GM12878 (cell line): ENCODE measurements around the gene PDE6A. TPM values are rescaled to one million over a fixed set of nuclear protein-coding genes. Genes with fewer than 3 reads are reported as not detected.

Experiments used
- ATAC-seq: fragments of 200-7000 bp; cut with Tn5 transposase; 3 replicates; pipeline ENCODE4 v1.9.1; 2020; ENCODE audit warnings: mild to moderate bottlenecking, moderate library complexity
- BruUV-seq: library from RNA; stranded (reverse); fragments of 400-500 nt; replicated peaks from 2 replicates; lab custom pipeline; 2021; lab: Mats Ljungman, UMichigan
- CTCF ChIA-PET: fragments of 300-600 bp; sonication (Branson Sonifier 250); formaldehyde crosslinking; extraction: SDS; loops from one replicate; lab custom pipeline; 2021; ENCODE audit warnings: inconsistent platforms; lab: Yijun Ruan, JAX
- POLR2A ChIA-PET: fragments of 350-600 bp; formaldehyde crosslinking; extraction: SDS; loops from one replicate; lab custom pipeline; 2021; ENCODE audit warnings: inconsistent platforms; lab: Charles Lee
- RAD21 ChIA-PET: fragments of 300-600 bp; sonication (Branson Sonifier 250); formaldehyde crosslinking; loops from one replicate; lab custom pipeline; 2023; ENCODE audit warnings: antibody characterized with exemption; ENCODE audit not compliant: unreplicated experiment; lab: Charles Lee
- SMC1A ChIA-PET: fragments of 300-600 bp; sonication (Branson Sonifier 250); formaldehyde crosslinking; loops from one replicate; lab custom pipeline; 2023; ENCODE audit not compliant: unreplicated experiment, uncharacterized antibody; lab: Charles Lee
- DNase-seq: peaks from one replicate; pipeline ENCODE4 v3.0.0-alpha.2; 2011; ENCODE audit warnings: low read depth, low spot score
- FAIRE-seq: peaks from 3 replicates; lab custom pipeline; 2011; peaks lifted over from hg19 to GRCh38; lab: Jason Lieb, UNC
- H2AFZ ChIP-seq: 2 replicates; pipeline ENCODE4 v1.6.0; 2011; ENCODE audit warnings: low read depth, low read length, control low read depth; ENCODE audit not compliant: control insufficient read depth
- H3K27ac ChIP-seq: 2 replicates; pipeline ENCODE4 v1.5.1; 2011; ENCODE audit warnings: control low read depth; ENCODE audit not compliant: control insufficient read depth, insufficient read depth
- H3K27me3 ChIP-seq, 2 experiments: replicated peaks in 1 of 2; 2 replicates each; pipeline versions ENCODE4 v1.6.0 to v1.6.1; 2011; ENCODE audit warnings: low read length in 1 of 2; ENCODE audit not compliant: control insufficient read depth in 2 of 2, insufficient read depth in 2 of 2
- H3K36me3 ChIP-seq, 2 experiments: 2 replicates each; pipeline ENCODE4 v1.5.1; 2011; ENCODE audit warnings: low read length in 1 of 2; ENCODE audit not compliant: control insufficient read depth in 2 of 2, insufficient read depth in 2 of 2
- H3K4me1 ChIP-seq: 2 replicates; pipeline ENCODE4 v1.6.1; 2011; ENCODE audit warnings: mild to moderate bottlenecking, low read length, moderate library complexity, mixed read lengths; ENCODE audit not compliant: control insufficient read depth, insufficient read depth
- H3K4me2 ChIP-seq: 2 replicates; pipeline ENCODE4 v1.6.0; 2011; ENCODE audit warnings: control low read depth; ENCODE audit not compliant: control insufficient read depth, insufficient read depth
- H3K4me3 ChIP-seq: fragments of 200-600 bp; sonication (generic); 2 replicates; pipeline ENCODE4 v1.5.1; 2016
- H3K79me2 ChIP-seq: 2 replicates; pipeline ENCODE4 v1.6.0; 2011; ENCODE audit warnings: low read length; ENCODE audit not compliant: control insufficient read depth, insufficient read depth
- H3K9ac ChIP-seq: 2 replicates; pipeline ENCODE4 v1.8.0; 2011; ENCODE audit warnings: low read length, control low read depth, mixed read lengths; ENCODE audit not compliant: control insufficient read depth, insufficient read depth
- H3K9me3 ChIP-seq: replicated peaks from 3 replicates; pipeline ENCODE4 v1.5.1; 2011; ENCODE audit warnings: mild to moderate bottlenecking, low read length; ENCODE audit not compliant: control insufficient read depth, insufficient read depth
- H4K20me1 ChIP-seq: 2 replicates; pipeline ENCODE4 v1.6.0; 2011; ENCODE audit not compliant: control insufficient read depth, insufficient read depth
- MEF2B ChIP-seq: fragments of 450-650 bp; IDR thresholded peaks from 2 replicates; pipeline ENCODE4 v1.6.1; 2018; ENCODE audit warnings: mild to moderate bottlenecking, moderate library complexity; ENCODE audit not compliant: partially characterized antibody, poor library complexity, severe bottlenecking
- PML ChIP-seq: IDR thresholded peaks from 2 replicates; pipeline ENCODE4 v1.6.1; 2012; ENCODE audit warnings: low read length, inconsistent platforms
- SMARCA5 ChIP-seq: fragments of 450-650 bp; IDR thresholded peaks from 2 replicates; pipeline ENCODE4 v1.6.1; 2017; ENCODE audit warnings: mild to moderate bottlenecking
- STAT3 ChIP-seq: IDR thresholded peaks from 2 replicates; pipeline ENCODE4 v1.6.1; 2011; ENCODE audit warnings: low read depth, low read length, improper control_type of control experiment
- WGBS: methylation state at CpG from one replicate; pipeline ENCODE4 v1.1.6; 2016; ENCODE audit warnings: low lambda C conversion rate; ENCODE audit not compliant: insufficient replicate concordance, insufficient coverage; ENCODE audit errors: missing lambda C conversion rate; 5-methylcytosine and 5-hydroxymethylcytosine counted together
- in situ Hi-C: fragments of 300-500 bp; cut with MboI; formaldehyde crosslinking; loops from 9 replicates; pipeline ENCODE4 v1.14.3; 2018; ENCODE audit warnings: mixed read lengths
- intact Hi-C: fragments of 100-400 bp; cut with micrococcal nuclease; formaldehyde crosslinking; loops from one replicate; pipeline ENCODE4 v1.14.2; 2022; ENCODE audit not compliant: unreplicated experiment
- polyA plus RNA-seq, 11 experiments: library from polyadenylated mRNA; depleted of rRNA in 4 of 11; unstranded in 6 of 11; stranded (reverse) in 5 of 11; fragments of >200 nt; fragmentation: Nextera tagmentation in 4 of 11; fragmentation: Illumina TruSeq in 1 of 11; extraction: Ambion mirVana in 4 of 11; extraction: Trizol in 1 of 11; gene quantifications; 1 replicate in 1 of 11; 2 replicates in 10 of 11; pipeline versions ENCODE4 v1.2.1 to v1.2.3, GENCODE V29; 2011 to 2016; ENCODE audit warnings: inconsistent platforms in 2 of 11, missing spikeins in 2 of 11, low read depth in 1 of 11
- total RNA-seq, 4 experiments: library from RNA; depleted of rRNA in 3 of 4; stranded (reverse); fragments of >200 nt in 3 of 4; fragmentation: Illumina TruSeq in 1 of 4; extraction: Trizol in 1 of 4; gene quantifications; 2 replicates each; pipeline versions ENCODE4 v1.2.1 to v1.2.3, GENCODE V29; 2013 to 2021
- TF ChIP-seq, protein P1 (sequence below): fragments of 450-650 bp; IDR thresholded peaks from 2 replicates; pipeline ENCODE4 v1.6.1; 2017; ENCODE audit warnings: antibody characterized with exemption, mild to moderate bottlenecking, moderate library complexity
- TF ChIP-seq, protein P2 (sequence below): fragments of 450-650 bp; IDR thresholded peaks from 2 replicates; pipeline ENCODE4 v1.6.1; 2016; ENCODE audit warnings: mild to moderate bottlenecking

PDE6A gene
- total and polyA plus RNA-seq, 10 of the 15 experiments (the other 5 are each of a cell fraction or from before 2014, with no cell fraction given), result 0.05 to 0.26 TPM; not detected in 8

DNA sequence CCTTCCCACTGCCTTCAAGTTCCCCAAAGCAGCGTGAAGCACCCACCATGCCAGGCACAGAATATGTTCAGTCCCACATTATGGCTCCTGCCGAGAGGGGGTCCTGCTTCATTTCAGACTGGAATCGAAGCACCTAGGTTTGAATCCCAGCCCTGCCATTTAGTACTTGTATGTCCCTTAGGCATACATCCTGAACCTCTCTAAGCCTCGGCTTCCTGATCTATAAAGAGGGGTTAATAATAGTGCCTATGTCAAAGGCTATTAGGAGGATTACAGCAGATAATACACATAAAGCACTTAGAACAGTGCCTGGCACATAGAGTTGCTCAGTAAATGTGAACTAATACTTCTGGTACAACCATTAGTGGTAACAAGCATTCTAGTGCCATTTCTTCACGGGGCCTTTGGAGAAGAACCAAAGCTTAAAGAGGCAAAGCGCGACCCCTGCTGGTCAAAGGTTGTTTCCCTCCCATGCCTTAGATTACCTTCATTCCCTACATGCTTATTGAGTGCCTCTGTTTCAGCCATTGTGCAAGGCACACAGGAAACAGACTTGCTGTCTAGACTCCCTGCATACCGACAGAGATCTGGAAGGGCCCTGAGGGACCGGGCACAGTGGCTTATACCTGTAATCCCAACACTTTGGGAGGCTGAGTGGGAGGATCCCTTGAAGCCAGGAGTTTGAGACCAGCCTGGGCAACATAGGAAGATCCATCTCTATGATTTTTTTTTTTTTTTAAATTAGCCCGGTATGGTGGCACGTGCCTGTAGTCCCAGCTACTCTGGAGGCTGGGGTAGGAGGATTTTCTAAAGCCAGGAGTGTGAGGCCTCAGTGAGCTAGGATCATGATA lies 116.2 kb downstream of the PDE6A start (continued):
- peak; percentile 35 for TF ChIP-seq MEF2B

GRCh38 chr5:149827546-149827945 lies 117.0 kb downstream of the PDE6A start:
- SMC1A ChIA-PET, result interaction anchor here (0.8 to 11.9 kb wide), 23 partner anchors 11 to 193 kb away, joined by 3 to 210 read pairs (median 7); no protein-coding TSS in a partner anchor
- ATAC-seq, result no peak
- H3K79me2 ChIP-seq, result no peaks in the 10 kb centered on the region; the same call in 1 of the 2 replicates
- in situ Hi-C loops, result loop anchor here (5.0 kb wide), 2 partner anchors 165 to 190 kb away; no protein-coding TSS in a partner anchor
- TF ChIP-seq, protein P1, sequence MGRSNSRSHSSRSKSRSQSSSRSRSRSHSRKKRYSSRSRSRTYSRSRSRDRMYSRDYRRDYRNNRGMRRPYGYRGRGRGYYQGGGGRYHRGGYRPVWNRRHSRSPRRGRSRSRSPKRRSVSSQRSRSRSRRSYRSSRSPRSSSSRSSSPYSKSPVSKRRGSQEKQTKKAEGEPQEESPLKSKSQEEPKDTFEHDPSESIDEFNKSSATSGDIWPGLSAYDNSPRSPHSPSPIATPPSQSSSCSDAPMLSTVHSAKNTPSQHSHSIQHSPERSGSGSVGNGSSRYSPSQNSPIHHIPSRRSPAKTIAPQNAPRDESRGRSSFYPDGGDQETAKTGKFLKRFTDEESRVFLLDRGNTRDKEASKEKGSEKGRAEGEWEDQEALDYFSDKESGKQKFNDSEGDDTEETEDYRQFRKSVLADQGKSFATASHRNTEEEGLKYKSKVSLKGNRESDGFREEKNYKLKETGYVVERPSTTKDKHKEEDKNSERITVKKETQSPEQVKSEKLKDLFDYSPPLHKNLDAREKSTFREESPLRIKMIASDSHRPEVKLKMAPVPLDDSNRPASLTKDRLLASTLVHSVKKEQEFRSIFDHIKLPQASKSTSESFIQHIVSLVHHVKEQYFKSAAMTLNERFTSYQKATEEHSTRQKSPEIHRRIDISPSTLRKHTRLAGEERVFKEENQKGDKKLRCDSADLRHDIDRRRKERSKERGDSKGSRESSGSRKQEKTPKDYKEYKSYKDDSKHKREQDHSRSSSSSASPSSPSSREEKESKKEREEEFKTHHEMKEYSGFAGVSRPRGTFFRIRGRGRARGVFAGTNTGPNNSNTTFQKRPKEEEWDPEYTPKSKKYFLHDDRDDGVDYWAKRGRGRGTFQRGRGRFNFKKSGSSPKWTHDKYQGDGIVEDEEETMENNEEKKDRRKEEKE, result no peak
- TF ChIP-seq, protein P2, sequence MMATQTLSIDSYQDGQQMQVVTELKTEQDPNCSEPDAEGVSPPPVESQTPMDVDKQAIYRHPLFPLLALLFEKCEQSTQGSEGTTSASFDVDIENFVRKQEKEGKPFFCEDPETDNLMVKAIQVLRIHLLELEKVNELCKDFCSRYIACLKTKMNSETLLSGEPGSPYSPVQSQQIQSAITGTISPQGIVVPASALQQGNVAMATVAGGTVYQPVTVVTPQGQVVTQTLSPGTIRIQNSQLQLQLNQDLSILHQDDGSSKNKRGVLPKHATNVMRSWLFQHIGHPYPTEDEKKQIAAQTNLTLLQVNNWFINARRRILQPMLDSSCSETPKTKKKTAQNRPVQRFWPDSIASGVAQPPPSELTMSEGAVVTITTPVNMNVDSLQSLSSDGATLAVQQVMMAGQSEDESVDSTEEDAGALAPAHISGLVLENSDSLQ, result no peak
- no peak for TF ChIP-seq STAT3
- no peak for TF ChIP-seq PML
- no peak for TF ChIP-seq SMARCA5
- TF ChIP-seq, all 136 proteins: peak for 0
- no peak overlapping the region for H2AFZ ChIP-seq
- POLR2A ChIA-PET, result interaction anchor here (0.8 to 6.6 kb wide), 6 partner anchors 11 to 161 kb away, joined by 3 to 70 read pairs (median 4); partner anchors contain the start of gene PPARGC1B
- RAD21 ChIA-PET, result interaction anchor here (0.7 to 12.6 kb wide), 18 partner anchors 13 to 190 kb away, joined by 3 to 148 read pairs (median 9); partner anchors contain the start of gene PPARGC1B
- H3K9me3 ChIP-seq, result no peaks in the 10 kb centered on the region
- H3K9ac ChIP-seq, result no peak overlapping the region
- H3K27me3 ChIP-seq, result no peaks in the 10 kb centered on the region
- intact Hi-C loops, result no loop called here
- DNase-seq, result no peak
- CTCF ChIA-PET, result interaction anchor here (0.6 to 15.7 kb wide), 23 partner anchors 11 to 209 kb away, joined by 3 to 462 read pairs (median 11); partner anchors contain the start of gene PPARGC1B
- WGBS, result 98% methylated on average over 5 of the region's 5 CpGs
- peaks cover under 1 to 30% of the 10 kb centered on the region in 2 experiments; a peak in 3 of 4 replicates for H3K36me3 ChIP-seq
- H4K20me1 ChIP-seq, result no peaks in the 10 kb centered on the region
- H3K27ac ChIP-seq, result no peak overlapping the region
- H3K4me1 ChIP-seq, result peaks cover 8% of the 10 kb centered on the region
- H3K4me3 ChIP-seq, result no peak overlapping the region
- BruUV-seq, result no TSS peak
- no peak for FAIRE-seq
- H3K4me2 ChIP-seq, result no peak overlapping the region
